Lung (tissue), 12 donors: Measurements from ENCODE around the gene POLDIP2. TPM values are rescaled to one million over a fixed set of nuclear protein-coding genes. Genes with fewer than 3 reads are reported as not detected.

Experiments
- ATAC-seq: fragments of 200-7000 bp; cut with Tn5 transposase; one replicate; pipeline ENCODE4 v1.9.1; 2020; ENCODE audit warnings: moderate number of reproducible peaks; ENCODE audit not compliant: insufficient read depth, low FRiP score
- DNase-seq, 3 donors: peaks; one replicate each; pipeline ENCODE4 v3.0.0-alpha.2; 2013 to 2017
- H3K27ac ChIP-seq, 2 donors: one replicate each; pipeline ENCODE4 v1.5.1; 2013; ENCODE audit warnings: mild to moderate bottlenecking in 2 of 2, moderate library complexity in 2 of 2, control low read depth in 1 of 2, inconsistent platforms in 1 of 2, low read depth in 1 of 2, low read length in 1 of 2
- H3K27me3 ChIP-seq, 3 donors: one replicate each; pipeline ENCODE4 v1.5.1; 2013; ENCODE audit warnings: low read length in 2 of 3; ENCODE audit not compliant: control insufficient read depth in 3 of 3, insufficient read depth in 3 of 3
- H3K36me3 ChIP-seq, 4 donors: one replicate each; pipeline ENCODE4 v1.5.1; 2013; ENCODE audit warnings: low read length in 4 of 4, mild to moderate bottlenecking in 1 of 4, moderate library complexity in 1 of 4; ENCODE audit not compliant: control insufficient read depth in 4 of 4, insufficient read depth in 4 of 4
- H3K4me1 ChIP-seq, 5 donors: one replicate each; pipeline ENCODE4 v1.5.1; 2013; ENCODE audit warnings: low read length in 5 of 5, mild to moderate bottlenecking in 2 of 5, moderate library complexity in 1 of 5; ENCODE audit not compliant: control insufficient read depth in 5 of 5, insufficient read depth in 5 of 5
- H3K4me3 ChIP-seq: one replicate; pipeline ENCODE4 v1.5.1; 2013; ENCODE audit warnings: mild to moderate bottlenecking, control low read depth, moderate library complexity
- H3K9ac ChIP-seq, 2 donors: one replicate each; pipeline ENCODE4 v1.5.1; 2013; ENCODE audit warnings: low read length in 2 of 2, control low read depth in 1 of 2; ENCODE audit not compliant: insufficient read depth in 1 of 2
- H3K9me3 ChIP-seq, 4 donors: one replicate each; pipeline ENCODE4 v1.5.1; 2013; ENCODE audit warnings: low read length in 3 of 4, mild to moderate bottlenecking in 1 of 4, moderate library complexity in 1 of 4; ENCODE audit not compliant: control insufficient read depth in 4 of 4, insufficient read depth in 3 of 4
- CTCF ChIP-seq: IDR thresholded peaks from 2 replicates; pipeline ENCODE4 v1.5.1; 2012; ENCODE audit warnings: mild to moderate bottlenecking; ENCODE audit errors: control extremely low read depth, extremely low read depth
- WGBS, 2 donors: extraction: QIAGEN DNeasy Blood & Tissue Kit; methylation state at CpG; one replicate each; pipeline ENCODE4 v1.1.7; 2013; 5-methylcytosine and 5-hydroxymethylcytosine counted together
- polyA plus RNA-seq, 2 donors: library from polyadenylated mRNA; stranded (reverse); fragments of 200-250 nt; gene quantifications; one replicate each; pipeline ENCODE4 v1.2.1, GENCODE V29; 2013
- total RNA-seq, 2 donors: library from RNA; depleted of rRNA in 1 of 2; stranded (reverse); fragments of >200 nt in 1 of 2; gene quantifications; one replicate each; pipeline ENCODE4 v1.2.1, GENCODE V29; 2014 to 2021
- donor health status: control.
- donor health status: control.
- donor health status: Bipolar disorder and iron deficiency.
- donor health status: healthy.
- donor health status: DM: yes; HTN: yes; CAD: no.

The POLDIP2 gene
- total and polyA plus RNA-seq, 4 donors, result 38.7 to 82.6 (median 62.3) TPM

GRCh38 chr17:28396635-28397239, 39.4 kb upstream of the POLDIP2 start:
- H3K4me1 ChIP-seq, result no peaks in the 10 kb centered on the region
- no peaks in the 10 kb centered on the region for H3K9me3 ChIP-seq
- H3K36me3 ChIP-seq, result peaks cover 0 to 29% (median 4%) of the 10 kb centered on the region in 4 donors
- WGBS, 2 donors, result 41 to 81% methylated on average over 6 of the region's 6 CpGs
- TF ChIP-seq CTCF, result no peak
- H3K27me3 ChIP-seq, result no peaks in the 10 kb centered on the region
- DNase-seq (no peak), ATAC-seq (no peak)
- H3K9ac ChIP-seq, result no peak overlapping the region
- H3K4me3 ChIP-seq, result no peak overlapping the region
- no peak overlapping the region for H3K27ac ChIP-seq

- ATAC-seq, result no peak
- H3K4me1 ChIP-seq, result no peaks in the 10 kb centered on the region
Observed at GRCh38 chr17:28395968-28396367, 38.6 kb upstream of the POLDIP2 start.

GRCh38 chr17:28395426-28395825, 38.1 kb upstream of the POLDIP2 start:
- WGBS, 2 donors, result 62 to 82% methylated on average over 2 of the region's 2 CpGs
- Histone ChIP-seq H3K27me3 (no peaks in the 10 kb centered on the region), H3K4me1 (no peaks in the 10 kb centered on the region), H3K4me3 (no peak overlapping the region), H3K9ac (no peak overlapping the region), H3K36me3 (peaks cover 0 to 32% (median 5%) of the 10 kb centered on the region in 4 donors), H3K27ac (no peak overlapping the region), H3K9me3 (no peaks in the 10 kb centered on the region)
- no peak for TF ChIP-seq CTCF
- DNase-seq (no peak), ATAC-seq (no peak)

More at GRCh38 chr17:28395968-28396367, 38.6 kb upstream of the POLDIP2 start:
- TF ChIP-seq CTCF, result no peak
- Histone ChIP-seq H3K9me3 (no peaks in the 10 kb centered on the region), H3K4me3 (no peak overlapping the region), H3K36me3 (peaks cover 0 to 32% (median 3%) of the 10 kb centered on the region in 4 donors), H3K9ac (no peak overlapping the region), H3K27me3 (no peaks in the 10 kb centered on the region), H3K27ac (no peak overlapping the region)
- WGBS, 2 donors, result 89 to 95% methylated on average over 6 of the region's 6 CpGs
- no peak for DNase-seq
